ENCODE measurements around the gene NELFB. TPM values are rescaled to one million over a fixed set of nuclear protein-coding genes. Genes with fewer than 3 reads are reported as not detected.
"Not testable (repeated sequence)": the region's sequence is repeated elsewhere in the genome, so short reads cannot be mapped to it uniquely, and the experiment has no call there.

Gene NELFB
- polyA plus RNA-seq, 1 donor (not counting 4 experiments of a cell fraction or from before 2014, with no cell fraction given): 25.1 TPM

DNA sequence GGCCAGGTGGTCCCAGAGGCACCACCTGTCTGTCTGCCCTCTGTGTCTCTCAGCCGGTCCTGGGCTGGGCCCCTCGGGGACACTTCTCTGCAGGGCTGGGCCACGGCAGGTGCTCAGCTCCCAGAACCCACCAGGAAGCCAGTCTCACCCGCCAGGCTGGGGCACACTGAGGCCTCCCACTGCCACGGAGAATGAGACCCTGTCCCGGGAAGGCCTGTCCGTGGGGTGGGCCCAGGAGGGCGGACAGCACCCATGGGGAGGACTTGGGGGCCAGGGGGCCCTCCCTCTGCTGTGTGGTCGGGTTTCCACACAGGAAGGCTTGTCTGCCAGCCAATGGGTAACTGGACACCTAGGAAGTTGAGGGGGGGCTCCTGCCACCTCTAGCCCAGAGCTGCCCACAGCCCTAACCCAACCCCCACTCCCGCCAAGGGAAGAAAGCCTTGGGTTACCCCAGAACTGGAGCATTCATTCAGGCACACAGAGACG is 18.1 kb upstream of the NELFB start:
- Histone ChIP-seq H3K4me1 (ENCODE audit: control insufficient read depth, extremely low read depth, insufficient read depth, low read length) (no peaks in the 10 kb centered on the region), H3K9ac (ENCODE audit: control insufficient read depth, extremely low read depth, insufficient read depth, low read length) (no peak overlapping the region), H3K4me3 (ENCODE audit: control insufficient read depth in 2 of 3, extremely low read depth in 1 of 3, insufficient read depth in 2 of 3, low read depth in 1 of 3, low read length in 3 of 3) (no peak overlapping the region), H3K27me3 (ENCODE audit: control insufficient read depth, extremely low read depth, insufficient read depth, low read length) (peaks cover 12% of the 10 kb centered on the region), H3K27ac (ENCODE audit: control insufficient read depth, insufficient read depth, low read length) (no peak overlapping the region), H3K9me1 (ENCODE audit: control insufficient read depth, extremely low read depth, insufficient read depth, low read length) (no peaks in the 10 kb centered on the region), H3K4me2 (ENCODE audit: control insufficient read depth, extremely low read depth, insufficient read depth, low read depth, low read length) (no peak overlapping the region), H4K20me1 (ENCODE audit: control insufficient read depth, extremely low read depth, insufficient read depth, low read length) (peaks cover 4% of the 10 kb centered on the region), H3K9me3 (ENCODE audit: control insufficient read depth, low read depth, low read length) (no peaks in the 10 kb centered on the region), H3K36me3 (ENCODE audit: control insufficient read depth in 2 of 2, extremely low read depth in 1 of 2, insufficient read depth in 2 of 2, low read length in 2 of 2) (peaks cover 1 to 8% of the 10 kb centered on the region in 2 experiments), H3K79me2 (ENCODE audit: control insufficient read depth, insufficient read depth, low read length) (peaks cover 14% of the 10 kb centered on the region), H2AFZ (ENCODE audit: control insufficient read depth, low read length) (no peak overlapping the region)
- FAIRE-seq (no peak), DNase-seq (ENCODE audit: low read depth, low spot score) (no peak)
- TF ChIP-seq, protein P1, sequence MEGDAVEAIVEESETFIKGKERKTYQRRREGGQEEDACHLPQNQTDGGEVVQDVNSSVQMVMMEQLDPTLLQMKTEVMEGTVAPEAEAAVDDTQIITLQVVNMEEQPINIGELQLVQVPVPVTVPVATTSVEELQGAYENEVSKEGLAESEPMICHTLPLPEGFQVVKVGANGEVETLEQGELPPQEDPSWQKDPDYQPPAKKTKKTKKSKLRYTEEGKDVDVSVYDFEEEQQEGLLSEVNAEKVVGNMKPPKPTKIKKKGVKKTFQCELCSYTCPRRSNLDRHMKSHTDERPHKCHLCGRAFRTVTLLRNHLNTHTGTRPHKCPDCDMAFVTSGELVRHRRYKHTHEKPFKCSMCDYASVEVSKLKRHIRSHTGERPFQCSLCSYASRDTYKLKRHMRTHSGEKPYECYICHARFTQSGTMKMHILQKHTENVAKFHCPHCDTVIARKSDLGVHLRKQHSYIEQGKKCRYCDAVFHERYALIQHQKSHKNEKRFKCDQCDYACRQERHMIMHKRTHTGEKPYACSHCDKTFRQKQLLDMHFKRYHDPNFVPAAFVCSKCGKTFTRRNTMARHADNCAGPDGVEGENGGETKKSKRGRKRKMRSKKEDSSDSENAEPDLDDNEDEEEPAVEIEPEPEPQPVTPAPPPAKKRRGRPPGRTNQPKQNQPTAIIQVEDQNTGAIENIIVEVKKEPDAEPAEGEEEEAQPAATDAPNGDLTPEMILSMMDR (optimal IDR thresholded peaks at IDR 0.05 in 1 of 3, IDR thresholded peaks at IDR 0.05 in 1 of 3, conservative IDR thresholded peaks at IDR 0.05 in 1 of 3; ENCODE audit: extremely low read depth in 1 of 3, insufficient read depth in 2 of 3, low read length in 3 of 3): no peak
- no peak for TF ChIP-seq EZH2 (IDR thresholded peaks at IDR 0.05; ENCODE audit: low read length)
- dilution Hi-C loops (cut with MboI; ENCODE audit: extremely low pct_ligation_motif_present, low sequenced_read_pairs): no loop called here

DNA sequence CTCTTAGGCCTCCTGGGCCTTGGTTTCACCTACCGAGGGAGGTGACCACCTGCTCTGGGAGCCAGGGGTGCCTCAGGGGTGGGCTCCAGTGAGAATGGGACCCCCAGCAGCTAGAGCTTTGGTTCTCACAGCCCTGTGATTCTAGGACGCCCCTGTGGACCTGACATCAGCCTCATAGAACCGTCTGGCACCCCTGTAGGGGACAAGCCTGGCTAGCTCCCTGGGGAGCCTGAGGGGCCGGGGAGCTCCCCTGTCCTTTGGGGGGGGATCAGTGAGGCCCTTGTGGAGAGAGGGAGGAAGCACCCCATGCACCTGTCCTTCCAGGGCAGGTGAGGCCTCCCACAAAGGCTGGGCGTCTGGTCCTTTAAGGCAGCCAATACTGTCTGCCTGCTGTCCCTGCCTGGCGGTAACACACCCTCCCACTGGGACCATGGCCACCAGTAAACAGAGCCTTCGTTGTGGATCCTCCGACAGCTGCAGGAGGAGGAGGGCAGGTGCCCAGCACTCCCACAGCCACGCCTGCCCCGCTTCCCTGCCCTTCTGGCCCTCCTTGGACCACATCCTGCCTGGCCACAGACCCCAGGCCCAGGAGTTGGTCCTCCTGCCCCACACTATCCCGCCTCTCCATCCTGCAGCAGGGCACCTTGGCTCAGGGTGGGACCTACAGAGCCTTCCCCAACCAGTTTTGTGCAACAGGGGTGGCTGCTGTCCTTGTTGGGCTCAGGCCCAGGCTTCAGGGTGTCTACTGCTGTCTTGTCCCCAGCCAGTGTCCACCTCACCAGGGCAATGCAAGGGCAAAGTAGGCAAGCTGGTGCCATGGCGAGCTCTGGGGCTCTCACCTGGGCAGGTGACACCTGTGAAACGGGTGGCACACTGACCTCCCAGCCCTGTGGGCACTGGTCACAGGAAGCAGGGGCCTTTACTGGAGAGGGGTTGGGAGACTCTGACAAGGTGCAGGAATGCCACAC is 17.1 kb upstream of the NELFB start:
- Histone ChIP-seq H3K9ac (ENCODE audit: control insufficient read depth, extremely low read depth, insufficient read depth, low read length) (no peak overlapping the region), H3K27me3 (ENCODE audit: control insufficient read depth, extremely low read depth, insufficient read depth, low read length) (peaks cover 9% of the 10 kb centered on the region), H3K4me3 (ENCODE audit: control insufficient read depth in 2 of 3, extremely low read depth in 1 of 3, insufficient read depth in 2 of 3, low read depth in 1 of 3, low read length in 3 of 3) (no peak overlapping the region), H3K27ac (ENCODE audit: control insufficient read depth, insufficient read depth, low read length) (no peak overlapping the region), H3K4me2 (ENCODE audit: control insufficient read depth, extremely low read depth, insufficient read depth, low read depth, low read length) (no peak overlapping the region), H3K9me1 (ENCODE audit: control insufficient read depth, extremely low read depth, insufficient read depth, low read length) (no peaks in the 10 kb centered on the region), H4K20me1 (ENCODE audit: control insufficient read depth, extremely low read depth, insufficient read depth, low read length) (peaks cover 15% of the 10 kb centered on the region), H3K36me3 (ENCODE audit: control insufficient read depth in 2 of 2, extremely low read depth in 1 of 2, insufficient read depth in 2 of 2, low read length in 2 of 2) (peaks cover 8 to 15% of the 10 kb centered on the region in 2 experiments), H3K4me1 (ENCODE audit: control insufficient read depth, extremely low read depth, insufficient read depth, low read length) (peaks cover 7% of the 10 kb centered on the region), H2AFZ (ENCODE audit: control insufficient read depth, low read length) (no peak overlapping the region), H3K79me2 (ENCODE audit: control insufficient read depth, insufficient read depth, low read length) (peaks cover 24% of the 10 kb centered on the region), H3K9me3 (ENCODE audit: control insufficient read depth, low read depth, low read length) (no peaks in the 10 kb centered on the region)
- FAIRE-seq: no peak
- TF ChIP-seq, protein P1 (optimal IDR thresholded peaks at IDR 0.05 in 1 of 3, IDR thresholded peaks at IDR 0.05 in 1 of 3, conservative IDR thresholded peaks at IDR 0.05 in 1 of 3; ENCODE audit: extremely low read depth in 1 of 3, insufficient read depth in 2 of 3, low read length in 3 of 3): no peak
- TF ChIP-seq EZH2 (IDR thresholded peaks at IDR 0.05; ENCODE audit: low read length): no peak
- dilution Hi-C loops (cut with MboI; ENCODE audit: extremely low pct_ligation_motif_present, low sequenced_read_pairs): no loop called here
- no peak for DNase-seq (ENCODE audit: low read depth, low spot score)

DNA sequence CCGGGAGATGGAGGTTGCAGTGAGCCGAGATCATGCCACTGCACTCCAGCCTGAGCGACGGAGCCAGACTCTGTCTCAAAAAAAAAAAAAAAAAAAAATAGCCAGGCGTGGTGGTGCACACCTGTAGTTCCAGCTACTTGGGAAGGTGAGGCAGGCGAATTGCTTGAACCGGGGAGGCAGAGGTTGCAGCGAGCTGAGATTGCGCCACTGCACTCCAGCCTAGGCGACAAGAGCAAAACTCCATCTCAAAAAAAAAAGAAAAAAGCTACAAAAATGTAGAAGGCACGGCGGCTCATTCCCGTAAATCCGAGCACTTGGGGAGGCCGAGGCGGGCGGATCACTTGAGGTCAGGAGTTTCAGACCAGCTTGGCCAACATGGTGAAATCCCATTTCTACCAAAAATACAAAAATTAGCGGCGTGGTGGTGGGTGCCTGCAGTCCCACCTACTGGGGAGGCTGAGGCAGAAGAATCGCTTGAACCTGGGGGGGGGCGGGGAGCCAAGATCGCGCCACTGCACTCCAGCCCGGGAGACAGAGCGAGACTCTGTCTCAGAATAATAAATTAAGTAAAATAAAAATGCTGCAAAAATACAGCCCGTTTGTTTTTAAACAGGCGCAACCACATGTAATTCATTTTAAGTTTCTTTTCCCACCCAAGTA is 15.5 kb upstream of the NELFB start:
- H3K9me1 ChIP-seq (ENCODE audit: control insufficient read depth, extremely low read depth, insufficient read depth, low read length); DNase-seq (ENCODE audit: low read depth, low spot score); H3K27me3 ChIP-seq (ENCODE audit: control insufficient read depth, extremely low read depth, insufficient read depth, low read length); H3K9me3 ChIP-seq (ENCODE audit: control insufficient read depth, low read depth, low read length); dilution Hi-C loops (cut with MboI; ENCODE audit: extremely low pct_ligation_motif_present, low sequenced_read_pairs); FAIRE-seq; H2AFZ ChIP-seq (ENCODE audit: control insufficient read depth, low read length): not testable (repeated sequence)
- H4K20me1 ChIP-seq (ENCODE audit: control insufficient read depth, extremely low read depth, insufficient read depth, low read length): peaks cover 28% of the 10 kb centered on the region
- H3K4me2 ChIP-seq (ENCODE audit: control insufficient read depth, extremely low read depth, insufficient read depth, low read depth, low read length): peak overlapping the region; percentile 82
- H3K9ac ChIP-seq (ENCODE audit: control insufficient read depth, extremely low read depth, insufficient read depth, low read length): peak overlapping the region; percentile 92
- H3K79me2 ChIP-seq (ENCODE audit: control insufficient read depth, insufficient read depth, low read length): peaks cover 33% of the 10 kb centered on the region
- H3K27ac ChIP-seq (ENCODE audit: control insufficient read depth, insufficient read depth, low read length): peak overlapping the region; percentile 90
- peaks cover 24% of the 10 kb centered on the region for H3K4me1 ChIP-seq (ENCODE audit: control insufficient read depth, extremely low read depth, insufficient read depth, low read length)
- H3K4me3 ChIP-seq (ENCODE audit: control insufficient read depth in 2 of 3, extremely low read depth in 1 of 3, insufficient read depth in 2 of 3, low read depth in 1 of 3, low read length in 3 of 3): peak overlapping the region; percentile 77 to 85 (median 80)
- peaks cover 11 to 26% of the 10 kb centered on the region in 2 experiments for H3K36me3 ChIP-seq (ENCODE audit: control insufficient read depth in 2 of 2, extremely low read depth in 1 of 2, insufficient read depth in 2 of 2, low read length in 2 of 2)
